GM12865 (cell line): Measurements from ENCODE around the gene SPATS2L.

Experiments
- DNase-seq: peaks from one replicate; pipeline ENCODE4 v3.0.0; 2010; ENCODE audit warnings: low read depth
- H3K4me3 ChIP-seq: 2 replicates; pipeline ENCODE4 v1.5.1; 2011; ENCODE audit warnings: mild to moderate bottlenecking, low read depth, low read length, control low read depth
- CTCF ChIP-seq: IDR thresholded peaks from 2 replicates; pipeline ENCODE4 v1.5.1; 2011; ENCODE audit warnings: low read length, control low read depth, low read depth, inconsistent platforms; ENCODE audit not compliant: insufficient read depth; ENCODE audit errors: missing control alignments

Gene SPATS2L

GRCh38 chr2:200406379-200406778 lies 99.9 kb downstream of the SPATS2L start:
- DNase-seq = peak; percentile 43
- no peak overlapping the region for H3K4me3 ChIP-seq
- TF ChIP-seq CTCF = no peak

GRCh38 chr2:200408428-200409316 lies 102.2 kb downstream of the SPATS2L start:
- no peak for TF ChIP-seq CTCF
- DNase-seq = no peak
- H3K4me3 ChIP-seq = no peak overlapping the region

- DNase-seq = no peak
- no peak for TF ChIP-seq CTCF
- H3K4me3 ChIP-seq = no peak overlapping the region
Measured at GRCh38 chr2:200411831-200412230, 105.3 kb downstream of the SPATS2L start.

GRCh38 chr2:200414367-200414766 lies 107.9 kb downstream of the SPATS2L start:
- H3K4me3 ChIP-seq = no peak overlapping the region
- no peak for DNase-seq
- no peak for TF ChIP-seq CTCF

GRCh38 chr2:200415455-200415854 lies 109.0 kb downstream of the SPATS2L start:
- DNase-seq = no peak
- TF ChIP-seq CTCF = no peak
- H3K4me3 ChIP-seq = no peak overlapping the region

- TF ChIP-seq CTCF = no peak
- H3K4me3 ChIP-seq = no peak overlapping the region
- DNase-seq = no peak
Measured at GRCh38 chr2:200416878-200417277, 110.4 kb downstream of the SPATS2L start.

DNA sequence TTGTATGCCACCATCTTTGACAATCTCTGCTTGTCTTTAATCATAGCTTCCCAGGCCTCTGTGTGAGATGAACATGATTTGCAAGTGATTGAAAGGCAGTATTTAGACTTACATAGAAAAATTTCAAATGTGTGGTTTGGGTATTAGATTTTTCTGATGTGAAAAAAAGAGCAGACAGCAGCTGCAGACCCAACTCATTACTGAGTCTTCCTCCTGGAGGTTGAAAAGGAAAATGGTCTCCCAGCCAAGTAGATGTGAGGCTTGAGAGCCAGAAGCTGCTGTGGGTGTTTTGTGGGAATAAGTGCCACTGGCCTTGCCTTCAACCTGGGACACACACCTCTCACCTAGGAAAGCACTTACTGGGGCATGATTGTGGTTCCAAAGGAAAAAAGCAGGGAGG lies 110.9 kb downstream of the SPATS2L start:
- no peak overlapping the region for H3K4me3 ChIP-seq
- no peak for TF ChIP-seq CTCF
- no peak for DNase-seq
